GM18520 (cell line): Measurements from ENCODE around the gene EBPL.

Experiments
- ATAC-seq: cut with Tn5 transposase; IDR thresholded peaks from one replicate; pipeline ENCODE4 v1.9.1; 2021; ENCODE audit not compliant: unreplicated experiment

EBPL gene

GRCh38 chr13:49676581-49677298 is 14.5 kb downstream of the EBPL start:
- ATAC-seq, result no peak

GRCh38 chr13:49670828-49671227 is 20.5 kb downstream of the EBPL start:
- ATAC-seq, result no peak

GRCh38 chr13:49669735-49670309 is 21.5 kb downstream of the EBPL start:
- no peak for ATAC-seq

- no peak for ATAC-seq
Measured at GRCh38 chr13:49667773-49668172, 23.5 kb downstream of the EBPL start.

- ATAC-seq, result no peak
Measured at GRCh38 chr13:49664606-49665005, 26.7 kb downstream of the EBPL start.

GRCh38 chr13:49657241-49657641 is 34.0 kb downstream of the EBPL start:
- no peak for ATAC-seq

GRCh38 chr13:49655906-49656305 is 35.4 kb downstream of the EBPL start:
- no peak for ATAC-seq

- no peak for ATAC-seq
Measured at GRCh38 chr13:49654011-49654410, 37.3 kb downstream of the EBPL start.

GRCh38 chr13:49653478-49653877 is 37.8 kb downstream of the EBPL start:
- no peak for ATAC-seq

GRCh38 chr13:49652355-49653305 is 38.7 kb downstream of the EBPL start:
- ATAC-seq, result no peak

- ATAC-seq, result no peak
Measured at GRCh38 chr13:49651570-49652354, 39.5 kb downstream of the EBPL start.

- ATAC-seq, result no peak
Measured at GRCh38 chr13:49649963-49650312, 41.3 kb downstream of the EBPL start.

- ATAC-seq, result no peak
Measured at GRCh38 chr13:49649244-49649962, 41.9 kb downstream of the EBPL start.

- ATAC-seq, result no peak
Measured at GRCh38 chr13:49646688-49647087, 44.6 kb downstream of the EBPL start.

- ATAC-seq, result no peak
Measured at GRCh38 chr13:49645451-49645850, 45.8 kb downstream of the EBPL start.

- no peak for ATAC-seq
Measured at GRCh38 chr13:49643035-49643646, 48.1 kb downstream of the EBPL start.

- no peak for ATAC-seq
Measured at GRCh38 chr13:49641801-49642291, 49.4 kb downstream of the EBPL start.

GRCh38 chr13:49638744-49639072 is 52.6 kb downstream of the EBPL start:
- ATAC-seq, result no peak

- ATAC-seq, result no peak
Measured at GRCh38 chr13:49638030-49638743, 53.1 kb downstream of the EBPL start.
